A549 treated with GW870086 at 1 μM for 4 hours (cell line): ENCODE data around the gene CMTR2. TPM values are rescaled to one million over a fixed set of nuclear protein-coding genes. Genes with fewer than 3 reads are reported as not detected.

Experiments
- total RNA-seq: library from RNA; stranded (reverse); fragments of 200-300 nt; extraction: Qiagen RNA extraction; gene quantifications from 5 replicates; pipeline ENCODE4 v1.2.3, GENCODE V29; 2022; ENCODE audit warnings: low read depth

CMTR2 gene, protein sequence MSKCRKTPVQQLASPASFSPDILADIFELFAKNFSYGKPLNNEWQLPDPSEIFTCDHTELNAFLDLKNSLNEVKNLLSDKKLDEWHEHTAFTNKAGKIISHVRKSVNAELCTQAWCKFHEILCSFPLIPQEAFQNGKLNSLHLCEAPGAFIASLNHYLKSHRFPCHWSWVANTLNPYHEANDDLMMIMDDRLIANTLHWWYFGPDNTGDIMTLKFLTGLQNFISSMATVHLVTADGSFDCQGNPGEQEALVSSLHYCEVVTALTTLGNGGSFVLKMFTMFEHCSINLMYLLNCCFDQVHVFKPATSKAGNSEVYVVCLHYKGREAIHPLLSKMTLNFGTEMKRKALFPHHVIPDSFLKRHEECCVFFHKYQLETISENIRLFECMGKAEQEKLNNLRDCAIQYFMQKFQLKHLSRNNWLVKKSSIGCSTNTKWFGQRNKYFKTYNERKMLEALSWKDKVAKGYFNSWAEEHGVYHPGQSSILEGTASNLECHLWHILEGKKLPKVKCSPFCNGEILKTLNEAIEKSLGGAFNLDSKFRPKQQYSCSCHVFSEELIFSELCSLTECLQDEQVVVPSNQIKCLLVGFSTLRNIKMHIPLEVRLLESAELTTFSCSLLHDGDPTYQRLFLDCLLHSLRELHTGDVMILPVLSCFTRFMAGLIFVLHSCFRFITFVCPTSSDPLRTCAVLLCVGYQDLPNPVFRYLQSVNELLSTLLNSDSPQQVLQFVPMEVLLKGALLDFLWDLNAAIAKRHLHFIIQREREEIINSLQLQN
- total RNA-seq = 9.7 to 15.0 TPM (median 13.3 TPM) in 5 replicates

DNA sequence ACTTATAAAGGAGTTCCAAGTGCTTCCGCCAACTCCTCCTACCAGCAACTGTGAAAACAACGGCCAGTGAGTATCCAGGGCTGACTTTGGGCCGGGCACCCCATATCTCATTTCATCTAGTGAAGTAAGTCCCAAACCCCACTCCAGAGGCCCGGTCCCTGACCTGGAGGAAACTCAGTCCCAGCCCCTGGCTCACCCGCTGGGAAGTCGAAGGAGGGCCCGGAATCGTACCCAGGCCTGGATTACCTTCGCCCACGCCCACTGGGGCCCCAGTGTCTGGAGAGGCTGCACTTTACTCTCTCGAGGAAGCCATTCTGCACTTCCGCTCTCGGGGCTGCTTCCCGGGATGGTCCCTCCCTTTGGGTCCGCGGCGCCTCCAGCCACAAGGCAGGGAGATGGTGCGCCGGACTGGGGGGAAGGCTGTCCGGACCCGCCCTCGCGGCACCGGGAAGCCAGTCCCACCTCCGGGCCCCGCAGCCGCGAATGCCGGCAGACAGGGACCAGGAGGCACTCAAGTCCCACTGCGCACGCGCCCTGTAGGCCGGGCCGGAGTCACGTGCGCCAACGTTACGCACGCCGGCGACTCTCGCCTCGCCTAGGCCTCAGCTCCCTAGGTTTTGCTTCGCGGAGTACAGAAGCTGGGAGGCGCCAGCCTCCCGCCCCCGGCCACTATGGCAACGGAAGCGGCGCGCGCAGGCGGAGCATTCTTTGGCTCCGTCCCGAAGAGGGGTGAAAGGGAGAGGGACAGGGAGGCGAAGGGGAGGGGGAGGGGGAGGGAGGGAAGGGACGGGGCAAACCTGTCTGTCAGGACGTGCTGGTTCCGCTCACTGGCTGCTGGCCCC lies at the start of gene CMTR2:
Gene CMTR2, minus strand, starts transcription at position 513 of the 842 bp plus-strand sequence. CDS start 3,482 bp downstream, outside the sequence.

Other genes with a start within 250 kb of the CMTR2 start
- 0.20 to 0.61 TPM (median 0.31 TPM) in 5 replicates for gene HYDIN, start 58.7 kb downstream of the CMTR2 start, total RNA-seq
- 4.7 to 7.7 TPM (median 5.8 TPM) in 5 replicates for gene CALB2, start 69.3 kb upstream of the CMTR2 start, total RNA-seq
- not detected in 5 replicates for gene TLE7, start 152.7 kb upstream of the CMTR2 start, total RNA-seq
- gene ZNF23, start 172.8 kb upstream of the CMTR2 start, total RNA-seq = 5.3 to 7.4 TPM (median 6.3 TPM) in 5 replicates
- 1.4 to 2.3 TPM (median 1.7 TPM) in 5 replicates for gene ZNF19, start 199.9 kb upstream of the CMTR2 start, total RNA-seq
- 0.08 TPM in 1 of 5 replicates, not detected in the others for gene CHST4, start 237.0 kb upstream of the CMTR2 start, total RNA-seq